Stimulated activated CD4-positive, alpha-beta T cell treated with anti-CD3 and anti-CD28 coated beads, Interleukin-1b, Interleukin-23, amount 100 ng/mL, for 24 hours (primary cell): ENCODE measurements around the gene ACY1.

Experiments used
- DNase-seq, 4 experiments: peaks; one replicate each; pipeline ENCODE4 v3.0.0-alpha.2; 2020; ENCODE audit warnings: low read depth in 4 of 4, low spot score in 1 of 4

The ACY1 gene

GRCh38 chr3:51945926-51946705 is 37.2 kb upstream of the ACY1 start:
- DNase-seq: no peak

GRCh38 chr3:51946796-51947195 is 36.5 kb upstream of the ACY1 start:
- DNase-seq: no peak

- no peak for DNase-seq
Measured at GRCh38 chr3:51947215-51947900, 36.0 kb upstream of the ACY1 start.

- no peak for DNase-seq
Measured at GRCh38 chr3:51948016-51948580, 35.2 kb upstream of the ACY1 start.

GRCh38 chr3:51949121-51949520 is 34.2 kb upstream of the ACY1 start:
- DNase-seq: no peak

- DNase-seq: no peak
Measured at GRCh38 chr3:51950899-51951298, 32.4 kb upstream of the ACY1 start.

GRCh38 chr3:51953445-51953844 is 29.9 kb upstream of the ACY1 start:
- no peak for DNase-seq

- no peak for DNase-seq
Measured at GRCh38 chr3:51954105-51954504, 29.2 kb upstream of the ACY1 start.

- no peak for DNase-seq
Measured at GRCh38 chr3:51954713-51955112, 28.6 kb upstream of the ACY1 start.

GRCh38 chr3:51955175-51955892 is 28.0 kb upstream of the ACY1 start, which contains the start of gene GPR62:
TSS of gene GPR62 (plus strand) at chr3:51955381. CDS start at chr3:51955653, 272 bp downstream.
- no peak for DNase-seq

- no peak for DNase-seq
Measured at GRCh38 chr3:51955893-51956770, 27.2 kb upstream of the ACY1 start.

- no peak for DNase-seq
Measured at GRCh38 chr3:51957520-51958205, 25.7 kb upstream of the ACY1 start.

GRCh38 chr3:51958603-51959521 is 24.5 kb upstream of the ACY1 start:
- no peak for DNase-seq

GRCh38 chr3:51959651-51960050 is 23.7 kb upstream of the ACY1 start:
- no peak for DNase-seq

- DNase-seq: no peak
Measured at GRCh38 chr3:51960386-51960785, 22.9 kb upstream of the ACY1 start.

GRCh38 chr3:51961011-51961410 is 22.3 kb upstream of the ACY1 start:
- no peak for DNase-seq

- no peak for DNase-seq
Measured at GRCh38 chr3:51961602-51962569, 21.4 kb upstream of the ACY1 start.
